K562 (cell line): ENCODE data around the gene MACF1. TPM values are rescaled to one million over a fixed set of nuclear protein-coding genes. Genes with fewer than 3 reads are reported as not detected.

ENCODE experiments used
- ARID3A ChIP-seq: IDR thresholded peaks from 2 replicates; pipeline ENCODE4 v1.6.1; 2012; ENCODE audit warnings: low read depth, low read length, improper control_type of control experiment, borderline replicate concordance
- ATF3 ChIP-seq, 2 experiments: fragments of 450-650 bp in 1 of 2; sonication (generic) in 1 of 2; formaldehyde crosslinking in 1 of 2; IDR thresholded peaks in 1 of 2; conservative IDR thresholded peaks in 1 of 2; 2 replicates each; pipeline versions ENCODE4 v1.6.1 to v1.8.1; 2016 to 2023; ENCODE audit warnings: mild to moderate bottlenecking in 2 of 2, moderate library complexity in 2 of 2, inconsistent platforms in 1 of 2, missing genetic modification reagents in 1 of 2
- EZH2 ChIP-seq: IDR thresholded peaks from 2 replicates; pipeline ENCODE4 v1.6.1; 2012; ENCODE audit warnings: low read depth, mild to moderate bottlenecking, inconsistent platforms, low read length, borderline replicate concordance
- GMEB1 ChIP-seq: fragments of 250-450 bp; sonication (Bioruptor Pico); IDR thresholded peaks from 2 replicates; pipeline ENCODE4 v1.4.0; 2020; ENCODE audit warnings: mild to moderate bottlenecking
- NR4A1 ChIP-seq, 2 experiments: fragments of 250-450 bp in 1 of 2; fragments of 450-650 bp in 1 of 2; sonication (Bioruptor Pico) in 1 of 2; IDR thresholded peaks; 2 replicates each; pipeline versions ENCODE4 v1.4.0 to v1.6.1; 2016 to 2020; ENCODE audit warnings: mild to moderate bottlenecking in 2 of 2, missing compliant biosample characterization in 1 of 2, missing genetic modification characterization in 1 of 2, moderate library complexity in 1 of 2
- RBFOX2 ChIP-seq: fragments of 200-400 bp; formaldehyde crosslinking; IDR thresholded peaks from 2 replicates; pipeline ENCODE4 v1.6.1; 2017; ENCODE audit warnings: low read depth, mild to moderate bottlenecking, low read length, moderate library complexity
- RBM25 ChIP-seq: fragments of 200-400 bp; formaldehyde crosslinking; IDR thresholded peaks from 2 replicates; pipeline ENCODE4 v1.6.1; 2018; ENCODE audit warnings: low read length, low read depth, moderate library complexity; ENCODE audit not compliant: severe bottlenecking
- SRF ChIP-seq, 2 experiments: fragments of 250-450, 450-650 bp in 1 of 2; sonication (Bioruptor Pico) in 1 of 2; sonication (generic) in 1 of 2; formaldehyde crosslinking; IDR thresholded peaks; 2 replicates each; pipeline versions ENCODE4 v1.5.0 to v1.5.1; 2020 to 2022; ENCODE audit warnings: mild to moderate bottlenecking in 1 of 2, missing genetic modification reagents in 1 of 2
- SUPT5H ChIP-seq: fragments of 450-650 bp; IDR thresholded peaks from 2 replicates; pipeline ENCODE4 v1.6.1; 2016
- TBP ChIP-seq: optimal IDR thresholded peaks from 2 replicates; pipeline ENCODE3; 2011; ENCODE audit warnings: low read depth, low read length, improper control_type of control experiment
- TCF7L2 ChIP-seq: fragments of 150-350 bp; IDR thresholded peaks from 2 replicates; pipeline ENCODE4 v1.6.1; 2016; ENCODE audit warnings: low read depth, mild to moderate bottlenecking, low read length, moderate library complexity
- polyA plus RNA-seq, 8 experiments: library from polyadenylated mRNA; depleted of rRNA in 4 of 8; stranded (reverse) in 5 of 8; unstranded in 3 of 8; fragments of >200 nt; fragmentation: Nextera tagmentation in 2 of 8; fragmentation: Illumina TruSeq in 1 of 8; extraction: Ambion mirVana in 2 of 8; extraction: Trizol in 1 of 8; gene quantifications; 2 replicates each; pipeline versions ENCODE4 v1.2.1 to v1.2.3, GENCODE V29; 2011 to 2014; ENCODE audit warnings: inconsistent platforms in 1 of 8, missing spikeins in 1 of 8
- total RNA-seq, 7 experiments: library from RNA; depleted of rRNA in 6 of 7; stranded (reverse); fragments of >200 nt in 6 of 7; fragmentation: Illumina TruSeq in 2 of 7; extraction: Trizol in 2 of 7; gene quantifications; 2 replicates each; pipeline versions ENCODE4 v1.2.1 to v1.2.3, GENCODE V29; 2011 to 2021; ENCODE audit warnings: low replicate concordance in 1 of 7
- TF ChIP-seq, protein P1 (sequence below): fragments of 250-450 bp; sonication (Bioruptor Pico); IDR thresholded peaks from 2 replicates; pipeline ENCODE4 v1.4.0; 2020; ENCODE audit warnings: borderline replicate concordance
- TF ChIP-seq, protein P2 (sequence below): fragments of 250-450 bp; sonication (Bioruptor Pico); IDR thresholded peaks from 2 replicates; pipeline ENCODE4 v1.8.0; 2022; ENCODE audit warnings: moderate library complexity, mild to moderate bottlenecking, inconsistent platforms
- TF ChIP-seq, protein P3 (sequence below): sonication (generic); formaldehyde crosslinking; IDR thresholded peaks from 2 replicates; pipeline ENCODE4 v1.8.0; 2022; ENCODE audit warnings: missing genetic modification reagents, mild to moderate bottlenecking, borderline replicate concordance
- TF ChIP-seq, protein P4 (sequence below): sonication (generic); formaldehyde crosslinking; IDR thresholded peaks from 2 replicates; pipeline ENCODE4 v1.8.0; 2022; ENCODE audit warnings: mild to moderate bottlenecking, missing genetic modification reagents

The MACF1 gene
- total and polyA plus RNA-seq, 9 of the 15 experiments (the other 6 are each of a cell fraction or from before 2014, with no cell fraction given): 13.2 to 232 (median 112) TPM

DNA sequence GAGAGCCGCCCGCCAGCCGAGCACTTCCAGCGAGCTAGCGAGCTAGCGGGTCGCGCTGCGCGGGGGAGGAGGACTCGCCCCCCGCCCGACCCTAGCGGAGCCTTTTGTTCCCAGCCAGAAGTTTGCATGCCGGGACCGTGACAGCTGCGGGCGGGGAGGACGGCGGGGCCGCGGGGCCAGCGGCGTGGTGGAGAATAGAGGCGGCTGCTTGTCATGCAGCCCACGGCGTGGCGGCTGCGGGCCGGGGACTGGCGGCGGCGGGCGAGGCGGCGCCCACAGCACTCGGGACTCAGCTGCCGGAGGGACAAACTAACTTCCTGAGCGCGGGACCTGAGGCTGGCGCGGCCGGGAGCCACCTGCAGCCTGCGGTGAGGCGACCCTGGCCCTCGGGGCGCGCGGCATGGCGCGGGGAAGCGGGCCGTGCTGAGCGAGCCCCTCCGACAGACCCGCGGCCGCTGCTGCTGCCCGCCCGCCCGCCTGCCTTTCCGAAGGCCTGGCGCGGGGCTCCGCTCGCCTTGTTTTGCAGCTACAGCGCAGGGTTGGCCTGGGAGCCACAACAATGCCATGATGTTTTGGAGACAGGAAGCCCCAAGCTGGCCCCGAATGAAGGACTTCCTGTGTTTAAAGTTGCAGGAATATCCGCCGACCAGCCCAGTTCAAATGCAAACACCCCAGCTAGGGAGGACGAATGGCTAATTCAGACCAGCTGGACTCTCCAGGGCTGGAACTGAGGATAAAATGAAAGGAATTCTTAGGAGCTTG, 204.7 kb downstream of the MACF1 start (continued):
- TF ChIP-seq, protein P1, sequence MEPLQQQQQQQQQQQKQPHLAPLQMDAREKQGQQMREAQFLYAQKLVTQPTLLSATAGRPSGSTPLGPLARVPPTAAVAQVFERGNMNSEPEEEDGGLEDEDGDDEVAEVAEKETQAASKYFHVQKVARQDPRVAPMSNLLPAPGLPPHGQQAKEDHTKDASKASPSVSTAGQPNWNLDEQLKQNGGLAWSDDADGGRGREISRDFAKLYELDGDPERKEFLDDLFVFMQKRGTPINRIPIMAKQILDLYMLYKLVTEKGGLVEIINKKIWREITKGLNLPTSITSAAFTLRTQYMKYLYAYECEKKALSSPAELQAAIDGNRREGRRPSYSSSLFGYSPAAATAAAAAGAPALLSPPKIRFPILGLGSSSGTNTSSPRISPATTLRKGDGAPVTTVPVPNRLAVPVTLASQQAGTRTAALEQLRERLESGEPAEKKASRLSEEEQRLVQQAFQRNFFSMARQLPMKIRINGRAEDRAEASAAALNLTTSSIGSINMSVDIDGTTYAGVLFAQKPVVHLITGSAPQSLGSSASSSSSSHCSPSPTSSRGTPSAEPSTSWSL (CRISPR knock-in tag): no peak
- TF ChIP-seq, protein P2, sequence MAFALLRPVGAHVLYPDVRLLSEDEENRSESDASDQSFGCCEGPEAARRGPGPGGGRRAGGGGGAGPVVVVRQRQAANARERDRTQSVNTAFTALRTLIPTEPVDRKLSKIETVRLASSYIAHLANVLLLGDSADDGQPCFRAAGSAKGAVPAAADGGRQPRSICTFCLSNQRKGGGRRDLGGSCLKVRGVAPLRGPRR: no peak
- TF ChIP-seq RBFOX2 (peak; percentile 74), EZH2 (no peak), NR4A1 (CRISPR knock-in tag; IDR thresholded peaks at IDR 0.05) (0 out of 2 replicates have a peak, but pooled peaks have one; percentile 21), NR4A1 (tag; IDR thresholded peaks at IDR 0.05) (no peak), GMEB1 (0 out of 2 replicates have a peak, but pooled peaks have one; percentile 18), RBM25 (no peak), ATF3 (IDR thresholded peaks at IDR 0.05) (no peak), ATF3 (CRISPR knock-in tag; conservative IDR thresholded peaks at IDR 0.05) (no peak), ARID3A (no peak), TBP (peak; percentile 34), SRF (CRISPR knock-in tag; IDR thresholded peaks at IDR 0.05) (no peak), TCF7L2 (no peak), SUPT5H (peak; percentile 40; the same call in 1 of the 2 replicates)
- TF ChIP-seq, protein P3, sequence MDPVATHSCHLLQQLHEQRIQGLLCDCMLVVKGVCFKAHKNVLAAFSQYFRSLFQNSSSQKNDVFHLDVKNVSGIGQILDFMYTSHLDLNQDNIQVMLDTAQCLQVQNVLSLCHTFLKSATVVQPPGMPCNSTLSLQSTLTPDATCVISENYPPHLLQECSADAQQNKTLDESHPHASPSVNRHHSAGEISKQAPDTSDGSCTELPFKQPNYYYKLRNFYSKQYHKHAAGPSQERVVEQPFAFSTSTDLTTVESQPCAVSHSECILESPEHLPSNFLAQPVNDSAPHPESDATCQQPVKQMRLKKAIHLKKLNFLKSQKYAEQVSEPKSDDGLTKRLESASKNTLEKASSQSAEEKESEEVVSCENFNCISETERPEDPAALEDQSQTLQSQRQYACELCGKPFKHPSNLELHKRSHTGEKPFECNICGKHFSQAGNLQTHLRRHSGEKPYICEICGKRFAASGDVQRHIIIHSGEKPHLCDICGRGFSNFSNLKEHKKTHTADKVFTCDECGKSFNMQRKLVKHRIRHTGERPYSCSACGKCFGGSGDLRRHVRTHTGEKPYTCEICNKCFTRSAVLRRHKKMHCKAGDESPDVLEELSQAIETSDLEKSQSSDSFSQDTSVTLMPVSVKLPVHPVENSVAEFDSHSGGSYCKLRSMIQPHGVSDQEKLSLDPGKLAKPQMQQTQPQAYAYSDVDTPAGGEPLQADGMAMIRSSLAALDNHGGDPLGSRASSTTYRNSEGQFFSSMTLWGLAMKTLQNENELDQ (CRISPR knock-in tag): no peak
- TF ChIP-seq, protein P4, sequence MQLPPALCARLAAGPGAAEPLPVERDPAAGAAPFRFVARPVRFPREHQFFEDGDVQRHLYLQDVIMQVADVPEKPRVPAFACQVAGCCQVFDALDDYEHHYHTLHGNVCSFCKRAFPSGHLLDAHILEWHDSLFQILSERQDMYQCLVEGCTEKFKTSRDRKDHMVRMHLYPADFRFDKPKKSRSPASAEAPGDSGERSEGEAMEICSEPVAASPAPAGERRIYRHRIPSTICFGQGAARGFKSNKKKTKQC: 0 out of 2 replicates have a peak, but pooled peaks have one; percentile 12
